Skin of body (tissue), 2 donors: ENCODE data around the gene WNK2. TPM values are rescaled to one million over a fixed set of nuclear protein-coding genes. Genes with fewer than 3 reads are reported as not detected.

Experiments used
- DNase-seq: peaks from one replicate; lab custom pipeline; 2025; lab: John Stamatoyannopoulos, UW
- total RNA-seq: library from RNA; depleted of rRNA; stranded (reverse); fragments of >200 nt; gene quantifications from one replicate; pipeline ENCODE4 v1.2.3, GENCODE V29; 2014

Gene WNK2
- total RNA-seq, 1 donor from 2014 or later: 11.2 TPM

DNA sequence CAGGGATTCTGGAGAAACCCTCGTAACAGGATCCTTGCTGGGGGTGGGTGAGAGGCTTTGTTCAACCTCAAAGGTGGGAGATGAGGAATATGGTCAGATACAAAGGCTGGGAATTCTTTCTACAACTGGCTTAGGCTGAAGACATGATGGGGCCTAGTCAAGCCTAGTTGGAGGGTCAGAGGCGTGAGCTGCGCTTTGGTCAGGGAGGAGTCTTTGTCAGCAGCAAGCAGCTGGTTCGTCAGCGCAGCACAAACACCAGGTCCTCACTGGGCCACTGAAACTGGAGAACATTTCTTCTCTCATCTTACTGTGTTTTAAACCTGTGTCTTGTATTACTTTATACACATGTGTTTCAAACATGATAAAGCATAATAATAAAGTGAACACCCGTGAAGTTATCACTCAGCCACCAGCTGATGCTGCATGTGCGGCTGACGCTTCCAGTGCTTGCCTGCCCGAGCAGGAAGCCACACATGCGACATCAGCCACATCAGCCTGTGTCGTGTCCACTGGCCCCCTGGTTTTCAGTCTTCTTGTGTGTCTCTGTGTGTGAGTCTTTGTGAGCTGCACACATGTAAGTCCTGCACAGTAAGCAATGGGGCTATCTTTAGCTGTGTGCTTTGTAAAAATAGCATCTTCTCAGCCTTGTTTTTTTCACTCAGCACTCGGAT is 81.5 kb downstream of the WNK2 start:
- no peak for DNase-seq

DNA sequence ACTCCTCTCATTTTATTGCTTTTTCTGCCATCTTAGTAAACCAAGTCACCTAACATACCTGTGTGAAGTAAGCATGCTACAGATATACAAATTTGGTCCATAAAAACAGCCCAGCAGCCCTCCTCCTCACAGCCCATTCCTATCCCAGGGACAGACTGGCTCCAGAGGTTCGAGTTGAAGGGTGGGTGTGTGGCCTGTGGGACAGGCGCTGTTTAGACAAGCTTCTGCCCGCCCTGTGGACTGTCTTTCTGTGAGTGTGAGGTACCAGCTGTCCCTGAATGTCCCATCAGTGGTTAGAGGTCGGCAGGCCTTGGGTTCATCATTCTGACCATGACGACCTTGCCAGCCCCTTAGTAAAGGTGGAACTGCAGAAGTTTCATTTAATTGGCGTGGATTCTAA is 82.0 kb downstream of the WNK2 start:
- DNase-seq: no peak

DNA sequence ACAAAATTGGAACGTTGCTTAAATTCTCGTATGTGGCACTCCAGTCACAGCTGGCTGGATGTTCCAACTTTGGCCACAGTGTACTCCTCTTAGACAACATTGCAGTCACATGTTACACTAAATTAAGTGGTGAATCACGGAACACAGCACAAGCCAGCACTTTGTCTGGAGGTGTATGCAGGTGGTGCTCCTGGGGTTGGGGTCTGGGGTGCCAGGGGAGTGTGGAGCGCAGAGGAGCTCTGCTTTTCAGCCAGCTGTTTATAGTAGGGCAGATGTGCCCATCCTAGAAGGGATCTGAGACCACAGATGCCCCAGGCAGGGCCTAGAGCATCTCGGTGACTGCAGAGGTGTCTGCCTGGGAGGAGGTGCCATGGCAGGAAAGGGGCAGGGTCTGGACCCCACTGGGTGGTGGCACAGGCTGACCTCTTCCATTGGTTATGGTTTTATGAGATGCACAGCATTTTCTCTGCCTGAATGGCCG is 82.6 kb downstream of the WNK2 start:
- no peak for DNase-seq

DNA sequence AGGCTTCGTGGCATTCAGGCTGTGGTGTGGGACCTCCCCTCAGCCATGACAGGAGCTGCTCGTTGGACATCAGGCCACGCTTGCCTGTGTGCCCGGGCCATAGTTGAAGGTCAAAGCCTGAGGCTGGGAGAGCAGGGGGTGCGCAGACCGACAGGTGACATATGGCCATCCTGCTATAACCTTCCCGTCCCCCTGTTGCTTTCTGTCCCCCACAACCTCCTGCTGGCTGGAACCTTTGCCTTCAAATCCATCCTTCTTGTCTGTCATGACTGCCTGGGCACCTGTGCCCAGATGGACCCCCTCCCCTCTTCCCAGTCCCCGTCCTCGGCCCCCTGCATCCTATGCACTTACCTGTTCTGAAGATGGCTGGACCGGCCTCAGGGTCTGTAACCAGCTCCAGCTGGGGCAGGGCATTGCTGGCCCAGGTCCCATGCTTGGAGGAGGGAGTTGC is 83.2 kb downstream of the WNK2 start:
- no peak for DNase-seq

DNA sequence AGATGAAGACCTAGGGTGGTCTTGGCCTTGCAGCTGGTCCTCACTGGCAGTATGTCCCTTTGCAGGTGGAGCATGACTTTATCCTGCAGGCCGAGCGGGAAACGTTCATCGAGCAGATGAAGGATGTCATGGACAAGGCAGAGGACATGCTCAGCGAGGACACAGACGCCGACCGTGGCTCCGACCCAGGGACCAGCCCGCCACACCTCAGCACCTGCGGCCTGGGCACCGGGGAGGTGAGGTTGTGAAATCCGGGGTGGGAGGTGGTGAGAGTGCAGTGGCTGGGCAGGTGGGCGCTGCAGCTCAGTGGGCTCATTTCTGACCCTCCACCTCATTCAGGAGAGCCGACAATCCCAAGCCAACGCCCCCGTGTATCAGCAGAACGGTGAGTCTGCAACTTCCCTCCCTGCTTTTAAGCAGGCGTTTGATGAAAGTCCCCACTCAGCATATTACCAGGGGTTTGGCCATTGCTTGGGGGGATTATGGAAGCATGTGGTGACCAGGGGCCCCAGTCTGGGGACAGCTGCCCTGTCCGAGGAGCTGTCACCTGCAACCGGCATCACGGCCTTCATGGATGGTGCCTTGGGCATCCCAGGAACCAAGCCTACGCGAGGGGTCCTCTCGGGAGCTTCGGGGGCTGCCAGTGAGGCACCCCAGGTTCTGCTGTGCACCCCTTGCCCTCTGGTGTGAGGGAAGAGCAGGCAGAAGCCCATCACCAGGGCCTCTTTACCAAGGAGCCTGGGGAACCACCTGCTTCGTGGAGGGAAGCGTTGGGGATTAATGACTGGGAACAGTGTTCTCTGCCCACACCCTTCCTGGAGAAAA is 84.0 kb downstream of the WNK2 start:
- no peak for DNase-seq

DNA sequence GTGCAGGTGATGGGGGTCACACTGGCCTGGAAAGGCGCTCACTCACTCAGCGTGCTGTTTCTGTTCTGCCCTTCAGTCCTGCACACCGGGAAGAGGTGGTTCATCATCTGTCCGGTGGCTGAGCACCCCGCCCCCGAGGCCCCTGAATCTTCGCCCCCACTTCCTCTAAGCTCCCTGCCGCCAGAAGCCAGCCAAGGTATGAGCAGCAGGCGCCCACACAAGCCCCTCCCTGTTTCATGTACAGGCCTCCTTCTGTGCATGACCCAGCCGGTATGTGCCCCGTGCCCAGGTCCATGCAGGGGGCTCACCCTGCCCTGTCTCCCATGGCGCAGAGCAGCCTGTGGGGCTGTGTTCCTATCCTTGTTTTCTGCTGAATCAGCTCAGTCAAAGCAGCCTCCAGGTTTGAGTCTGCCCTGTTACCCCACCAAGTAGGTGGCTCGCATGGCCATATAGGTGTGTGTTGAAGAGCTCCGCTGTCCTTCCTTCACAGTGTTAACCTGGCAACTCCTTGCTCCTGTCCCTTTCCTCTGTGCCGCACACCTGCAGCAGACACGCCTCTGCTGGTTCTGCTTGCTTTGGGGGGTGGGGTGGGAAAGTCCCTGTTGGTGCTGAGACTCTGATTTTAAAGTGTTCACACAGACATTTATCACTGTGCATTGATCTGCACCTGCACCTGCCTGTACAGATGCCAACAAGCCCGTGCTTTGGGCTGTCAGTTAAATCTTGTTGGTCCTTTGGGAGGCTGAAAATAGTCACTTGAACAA is 84.8 kb downstream of the WNK2 start:
- DNase-seq: no peak

DNA sequence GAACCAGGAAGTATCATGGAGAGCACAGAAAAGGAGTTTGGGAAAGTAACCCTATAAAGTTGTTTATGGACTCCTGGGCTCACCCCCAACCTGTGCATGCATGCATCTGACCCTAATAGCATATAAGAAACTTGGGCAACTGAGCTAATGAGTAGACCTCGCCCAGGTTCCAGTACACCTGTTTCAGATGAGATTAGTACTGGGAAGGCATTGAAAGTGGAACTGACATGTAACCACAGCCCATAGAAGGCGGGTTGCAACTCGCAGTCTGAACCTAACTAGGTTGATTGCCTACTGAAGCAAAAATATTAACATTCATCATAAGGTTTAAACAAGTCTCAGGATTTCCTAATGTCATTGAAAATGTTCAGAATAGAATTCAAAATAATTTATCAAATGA is 87.0 kb downstream of the WNK2 start:
- DNase-seq: no peak

DNA sequence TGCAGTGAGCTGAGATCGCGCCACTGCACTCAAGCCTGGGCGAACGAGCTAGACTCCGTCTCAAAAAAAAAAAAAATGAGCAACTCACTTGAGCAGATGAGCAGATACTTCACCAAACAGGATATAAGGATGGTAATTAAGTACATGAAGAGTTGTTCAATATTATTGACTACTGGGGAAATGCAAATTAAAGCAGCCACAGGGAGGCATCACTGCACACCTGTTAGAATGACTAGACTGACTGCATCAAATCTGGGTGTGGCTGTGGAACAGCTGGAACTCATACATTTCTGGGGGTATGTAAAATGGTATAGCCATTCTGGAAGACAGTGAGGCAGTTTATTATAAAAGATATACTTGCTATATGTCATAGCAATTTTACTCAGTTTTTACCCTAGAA is 93.0 kb downstream of the WNK2 start:
- DNase-seq: no peak

DNA sequence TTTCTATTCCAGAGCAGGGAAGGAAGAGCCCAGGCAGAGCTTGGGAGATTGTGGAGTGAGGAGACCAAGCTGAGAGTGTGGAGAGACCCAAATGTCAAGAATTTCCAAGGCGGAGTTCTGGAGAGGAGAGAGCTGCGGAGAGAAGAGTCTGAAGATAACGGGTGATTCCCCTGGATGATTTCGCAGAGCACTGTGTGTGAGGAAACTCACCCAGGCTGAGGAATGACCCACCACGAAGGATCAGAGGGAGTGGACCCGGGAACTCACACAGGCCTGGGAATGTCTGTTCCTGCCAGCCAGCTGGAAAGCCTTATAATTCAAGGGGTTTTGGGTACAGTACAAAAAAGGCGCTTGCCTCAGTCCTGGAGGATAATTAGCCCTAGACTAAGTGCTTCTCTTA is 94.2 kb downstream of the WNK2 start:
- DNase-seq: no peak

DNA sequence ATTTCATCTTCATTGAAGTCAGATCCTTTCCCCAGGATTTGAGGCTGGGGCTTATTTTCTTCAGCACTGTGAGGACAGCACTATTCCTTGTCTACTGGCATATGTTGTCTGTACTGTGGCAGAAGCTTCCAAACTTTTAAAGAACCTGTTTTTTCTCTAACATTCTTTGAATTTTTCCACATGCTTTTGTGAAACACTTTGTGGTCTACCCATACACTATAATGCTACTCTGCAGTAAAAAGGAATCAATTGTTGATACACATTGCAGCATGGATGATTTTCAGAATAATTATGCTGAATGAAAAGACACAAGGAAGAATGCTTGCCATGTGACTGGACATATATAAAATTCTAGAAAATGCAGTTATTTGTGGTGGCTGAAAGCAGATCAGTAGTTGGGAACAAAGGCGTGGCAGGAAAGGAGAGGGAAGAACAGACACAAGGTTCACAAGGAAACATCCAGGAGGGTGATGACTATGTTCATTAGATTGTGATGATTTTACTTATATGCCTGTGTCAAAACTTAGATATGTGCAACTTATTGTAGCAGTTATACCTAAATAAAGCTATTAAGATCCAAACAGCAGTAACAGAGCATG is 96.8 kb downstream of the WNK2 start:
- no peak for DNase-seq

DNA sequence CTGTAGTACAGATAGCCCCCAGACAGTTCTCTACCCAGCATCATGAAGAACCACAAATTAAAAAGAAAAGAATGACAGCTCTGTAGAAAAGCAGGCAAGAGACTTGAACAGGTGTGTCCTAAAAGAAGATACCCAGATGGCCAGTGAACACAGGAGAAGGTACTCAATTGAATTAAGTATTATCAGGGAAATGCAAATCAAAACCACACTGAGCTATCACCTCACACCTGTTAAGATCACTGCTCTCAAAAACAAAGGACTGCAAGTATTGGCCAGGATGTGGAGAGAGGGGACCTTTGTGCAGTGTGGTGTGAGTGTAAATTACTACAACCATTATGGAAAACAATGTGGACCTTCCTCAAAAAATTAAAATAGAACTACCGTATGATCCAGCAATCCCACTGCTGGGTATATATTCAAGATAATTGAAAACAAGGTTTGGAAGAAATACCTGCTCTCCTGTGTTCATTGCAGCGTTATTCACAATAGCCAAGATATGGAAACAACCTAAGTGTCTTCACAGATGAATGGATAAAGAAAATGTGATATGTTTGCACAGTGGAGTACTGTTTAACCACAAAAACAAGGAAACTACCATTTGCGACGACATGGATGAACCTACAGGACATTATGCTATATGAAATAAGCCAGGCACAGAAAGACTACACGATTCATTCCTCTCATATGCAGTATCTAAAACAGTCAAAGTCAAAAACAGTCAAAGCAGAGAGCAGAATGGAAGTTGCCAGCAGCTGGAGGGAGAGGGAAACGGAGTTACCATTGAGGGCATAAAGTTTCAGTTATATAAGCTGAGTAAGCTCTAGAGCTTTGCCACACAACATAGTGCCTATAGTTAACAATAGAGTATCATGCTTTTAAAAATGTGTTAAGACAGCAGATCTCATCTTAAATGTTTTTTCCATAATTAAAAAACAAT is 102.6 kb downstream of the WNK2 start:
- DNase-seq: no peak

DNA sequence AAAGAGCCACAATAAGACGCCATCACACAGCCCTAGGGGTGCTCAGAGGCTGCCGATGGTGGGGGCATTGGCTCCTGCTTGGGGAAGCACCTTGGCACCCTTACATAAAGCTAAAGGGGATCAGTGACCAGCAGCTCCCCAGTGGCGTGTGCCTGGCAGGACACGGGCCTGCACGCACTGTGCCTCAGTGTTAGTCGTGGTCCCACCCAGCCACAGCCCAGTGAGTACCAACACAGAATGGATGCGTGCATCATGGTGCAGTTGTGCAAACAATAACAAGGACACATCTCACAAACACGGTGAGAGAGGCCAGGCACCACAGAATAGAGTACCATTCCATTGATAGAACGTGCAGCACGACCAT is 103.2 kb downstream of the WNK2 start:
- DNase-seq: no peak

DNA sequence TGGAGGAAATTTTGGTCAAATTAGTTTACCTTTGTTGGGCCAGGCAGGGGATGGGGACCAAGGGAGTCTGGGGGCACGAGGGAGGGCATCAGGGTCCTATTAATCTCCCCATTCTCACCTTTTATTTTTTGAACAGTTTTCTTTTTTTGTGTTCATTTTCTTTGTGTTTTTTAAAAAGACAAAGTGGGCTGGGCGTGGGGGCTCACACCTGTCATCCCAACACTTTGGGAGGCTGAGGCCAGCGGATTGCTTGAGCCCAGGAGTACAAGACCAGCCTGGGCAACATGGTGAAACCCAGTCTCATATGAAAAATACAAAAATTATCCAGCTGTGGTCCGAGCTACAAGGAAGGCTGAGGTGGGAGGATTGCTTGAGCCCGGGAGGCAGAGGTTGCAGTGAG is 103.7 kb downstream of the WNK2 start:
- DNase-seq: no peak

DNA sequence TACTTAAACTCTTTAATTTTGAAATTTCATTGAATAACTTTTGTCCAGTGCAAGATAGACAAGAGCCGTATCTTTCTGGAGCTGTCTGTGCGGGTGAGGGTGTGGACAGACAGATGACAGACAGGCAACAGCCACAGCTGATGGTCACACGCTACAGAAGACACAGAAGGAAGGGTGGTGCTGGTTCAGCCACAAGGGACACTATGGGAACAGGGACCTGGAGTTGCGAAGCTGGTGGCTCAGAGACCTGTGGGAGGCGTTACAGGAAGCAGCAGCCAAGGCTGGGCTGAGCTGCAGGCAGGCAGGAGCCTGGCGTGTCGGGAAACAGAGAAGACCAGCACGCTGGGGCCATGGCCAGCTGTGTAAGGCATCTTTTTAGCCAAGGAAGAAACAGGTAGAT is 104.4 kb downstream of the WNK2 start:
- no peak for DNase-seq

DNA sequence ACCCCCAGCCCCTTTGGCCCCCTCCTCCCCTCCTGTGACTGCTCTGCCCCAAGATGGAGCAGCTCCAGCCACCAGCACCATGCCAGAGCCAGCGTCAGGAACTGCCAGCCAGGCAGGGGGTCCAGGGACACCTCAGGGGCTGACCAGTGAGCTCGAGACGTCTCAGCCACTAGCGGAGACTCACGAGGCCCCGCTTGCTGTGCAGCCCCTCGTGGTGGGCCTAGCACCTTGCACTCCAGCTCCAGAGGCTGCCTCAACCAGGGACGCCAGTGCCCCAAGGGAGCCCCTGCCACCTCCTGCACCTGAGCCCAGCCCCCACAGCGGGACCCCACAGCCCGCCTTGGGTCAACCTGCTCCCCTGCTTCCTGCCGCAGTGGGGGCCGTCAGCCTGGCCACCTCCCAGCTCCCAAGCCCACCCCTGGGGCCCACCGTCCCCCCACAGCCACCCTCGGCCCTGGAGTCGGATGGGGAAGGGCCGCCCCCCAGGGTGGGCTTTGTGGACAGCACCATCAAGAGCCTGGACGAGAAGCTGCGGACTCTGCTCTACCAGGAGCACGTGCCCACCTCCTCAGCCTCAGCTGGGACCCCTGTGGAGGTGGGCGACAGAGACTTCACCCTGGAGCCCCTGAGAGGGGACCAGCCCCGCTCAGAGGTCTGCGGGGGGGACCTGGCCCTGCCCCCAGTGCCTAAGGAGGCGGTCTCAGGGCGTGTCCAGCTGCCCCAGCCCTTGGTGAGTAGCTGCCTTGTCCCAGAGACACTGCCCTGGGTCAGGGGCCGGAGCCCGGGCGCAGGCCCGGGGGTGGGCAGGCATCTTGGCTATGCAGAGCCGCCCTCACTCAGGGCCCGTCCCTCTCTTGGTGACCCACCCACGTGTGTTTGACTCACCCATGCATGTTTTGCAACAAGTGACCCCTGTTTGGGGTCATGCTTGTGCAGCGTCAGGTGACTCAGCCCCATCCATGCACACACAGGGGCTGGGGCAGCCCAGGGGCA is 105.2 kb downstream of the WNK2 start:
- no peak for DNase-seq

DNA sequence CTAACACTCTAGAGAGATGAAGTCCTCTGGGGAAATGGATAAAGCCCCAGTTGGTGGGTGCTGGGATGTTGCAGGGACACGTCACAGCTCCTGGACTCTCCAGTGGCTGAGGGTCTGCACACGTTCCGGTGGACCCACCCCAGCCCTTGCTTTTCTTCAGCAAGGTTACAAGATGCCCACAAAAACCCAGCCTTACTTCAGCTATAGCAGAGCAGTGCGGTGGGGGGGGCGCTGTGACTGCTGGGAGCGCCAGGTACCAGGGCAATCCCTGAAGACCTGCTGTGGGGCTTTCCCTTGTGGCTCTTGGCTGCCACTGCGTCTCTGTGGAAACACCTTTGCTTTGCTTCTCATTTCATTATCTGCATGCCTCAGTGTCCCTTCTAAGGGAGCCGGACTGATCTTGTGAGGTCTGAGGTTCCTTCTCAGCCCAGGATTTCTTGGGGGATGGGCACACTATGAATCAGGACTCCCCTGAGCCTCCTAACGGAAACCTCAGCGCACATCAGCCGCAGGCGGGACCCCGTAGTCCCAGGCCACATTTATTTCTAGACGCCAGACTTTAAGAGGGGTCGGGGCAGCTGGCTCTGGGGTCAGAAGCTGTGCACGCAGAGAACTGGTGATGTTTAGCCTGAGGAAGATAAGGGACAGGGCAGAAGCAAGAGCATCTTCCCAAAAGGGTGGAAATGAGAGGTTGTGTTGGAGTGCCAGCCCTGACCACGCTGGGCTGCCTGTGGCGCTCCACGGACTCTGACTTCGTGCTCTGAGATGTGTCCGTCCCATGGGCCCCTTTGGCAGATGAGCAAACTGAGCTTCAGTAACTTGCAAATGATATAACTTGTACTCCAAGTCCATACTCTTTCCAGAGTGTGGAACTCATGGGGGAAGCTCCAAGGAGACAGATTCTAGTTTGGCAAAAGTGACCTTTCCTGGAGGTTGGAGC is 106.8 kb downstream of the WNK2 start:
- DNase-seq: no peak

DNA sequence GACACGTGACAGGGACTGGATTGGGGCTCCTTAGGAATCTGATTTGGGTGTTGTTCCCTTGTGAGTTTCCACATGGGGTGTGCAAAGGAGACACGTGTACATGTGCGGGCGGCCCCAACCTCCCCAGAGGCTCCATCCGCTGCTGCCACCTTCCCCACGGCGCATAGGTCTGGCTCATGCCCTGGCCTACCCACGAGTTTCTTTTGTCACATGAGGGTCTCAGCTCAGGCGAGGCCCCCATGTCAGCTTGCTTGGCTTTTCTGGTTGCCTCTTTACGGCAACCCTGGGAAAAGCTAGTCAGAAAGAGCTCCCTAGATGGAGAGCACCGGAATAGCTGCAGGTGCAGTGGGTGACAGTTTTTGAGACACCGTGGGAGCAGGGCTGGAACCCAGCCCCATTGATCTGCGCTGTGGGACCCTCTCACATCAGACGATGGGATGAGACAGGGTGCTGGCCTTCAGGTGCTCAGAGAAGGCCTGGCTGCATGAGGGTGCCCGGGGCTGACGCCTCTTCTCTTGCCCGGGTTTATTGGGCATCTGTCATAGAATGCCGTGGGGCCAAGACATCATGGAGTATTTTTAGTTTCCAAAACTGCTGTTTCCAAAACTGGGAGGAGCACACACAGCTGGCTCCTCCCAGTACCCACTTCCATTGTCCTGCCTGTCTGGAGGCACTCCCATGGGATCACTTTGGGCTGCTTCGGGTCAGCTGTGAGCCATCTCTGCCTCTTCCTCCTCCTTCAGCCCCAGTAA is 107.8 kb downstream of the WNK2 start:
- no peak for DNase-seq

DNA sequence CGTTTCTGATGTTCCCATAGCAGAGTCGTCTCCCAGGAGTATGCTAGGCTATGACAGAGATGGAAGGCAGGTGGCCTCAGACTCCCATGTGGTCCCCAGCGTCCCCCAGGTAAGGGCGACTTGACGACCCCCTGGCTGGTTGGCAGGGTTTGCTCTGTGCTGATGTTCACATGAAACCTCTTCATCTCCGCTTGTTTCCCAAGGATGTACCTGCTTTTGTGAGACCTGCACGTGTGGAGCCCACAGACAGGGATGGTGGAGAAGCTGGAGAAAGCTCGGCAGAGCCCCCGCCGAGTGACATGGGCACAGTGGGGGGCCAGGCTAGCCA is 108.3 kb downstream of the WNK2 start:
- DNase-seq: no peak
